ACC112 (cell line): ENCODE results near the gene SATB2.

ENCODE experiments used
- H2AFZ ChIP-seq: fragments of 200-600 bp; sonication (generic); one replicate; pipeline ENCODE4 v1.6.0; 2017; ENCODE audit warnings: antibody characterized with exemption, low read length; ENCODE audit not compliant: unreplicated experiment
- H3K27ac ChIP-seq: fragments of 200-600 bp; sonication (generic); 2 replicates; pipeline ENCODE4 v1.5.1; 2014; ENCODE audit warnings: low read depth, mild to moderate bottlenecking, antibody characterized with exemption, low read length, moderate library complexity
- H3K27me3 ChIP-seq: fragments of 200-600 bp; sonication (generic); 2 replicates; pipeline ENCODE4 v1.6.1; 2014; ENCODE audit warnings: mild to moderate bottlenecking, antibody characterized with exemption, low read length, moderate library complexity, mixed read lengths; ENCODE audit not compliant: insufficient read depth
- H3K36me3 ChIP-seq: fragments of 200-600 bp; sonication (generic); 2 replicates; pipeline ENCODE4 v1.6.1; 2016; ENCODE audit warnings: mild to moderate bottlenecking, antibody characterized with exemption, low read length, moderate library complexity, mixed read lengths; ENCODE audit not compliant: insufficient read depth
- H3K4me1 ChIP-seq: fragments of 200-600 bp; sonication (generic); one replicate; pipeline ENCODE4 v1.6.1; 2016; ENCODE audit warnings: low read length, mixed read lengths; ENCODE audit not compliant: insufficient read depth, unreplicated experiment, control insufficient read depth
- H3K4me3 ChIP-seq: fragments of 200-600 bp; sonication (generic); 2 replicates; pipeline ENCODE4 v1.5.1; 2014; ENCODE audit warnings: mild to moderate bottlenecking, low read depth, low read length
- H3K79me2 ChIP-seq: fragments of 200-600 bp; sonication (generic); one replicate; pipeline ENCODE4 v1.6.0; 2016; ENCODE audit warnings: low read length; ENCODE audit not compliant: control insufficient read depth, unreplicated experiment, insufficient read depth

The SATB2 gene

DNA sequence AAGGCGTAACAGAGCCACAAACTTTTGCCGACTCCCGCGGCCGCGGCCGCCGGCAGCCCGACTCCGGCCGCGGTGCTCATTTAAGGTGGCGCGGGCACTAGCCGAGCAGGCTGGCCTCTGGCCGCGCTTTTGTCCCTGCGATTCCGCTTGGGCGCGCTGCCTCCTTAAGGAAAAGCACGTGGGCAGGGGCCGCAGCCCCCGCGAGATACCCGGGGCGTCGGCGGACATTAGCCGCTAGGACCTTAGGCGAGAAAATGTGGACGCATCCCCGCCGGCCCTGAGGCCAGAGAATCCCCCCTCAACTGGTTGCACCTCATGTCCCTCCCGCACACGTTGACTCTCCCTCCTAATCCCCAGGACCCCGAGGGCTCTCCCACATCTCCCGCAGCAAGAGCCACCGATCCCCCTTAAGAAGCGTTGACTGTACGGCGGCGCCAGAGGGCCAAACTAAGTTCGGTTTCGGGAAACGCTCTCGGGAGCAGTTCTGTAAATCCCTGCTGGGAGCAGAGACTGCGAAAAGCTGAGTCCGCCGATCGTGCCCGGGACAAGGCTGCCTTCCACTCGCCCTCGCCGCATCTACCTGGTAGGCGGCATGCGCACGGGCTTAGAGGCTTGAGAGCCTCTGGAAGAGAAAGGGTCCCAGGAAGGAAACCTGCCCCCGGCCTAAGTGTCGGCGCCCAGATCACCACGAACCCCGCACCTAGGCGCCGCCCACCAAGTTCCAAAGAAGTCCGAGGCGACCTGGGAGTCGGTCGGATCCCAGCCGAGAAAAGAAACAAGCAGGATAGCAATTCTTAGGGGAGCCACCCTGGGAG, 1.8 kb upstream of the SATB2 start:
- Histone ChIP-seq H3K36me3 (no peaks in the 10 kb centered on the region), H3K79me2 (peaks cover 15% of the 10 kb centered on the region), H3K4me1 (peaks cover 9% of the 10 kb centered on the region), H3K27me3 (peaks cover 16% of the 10 kb centered on the region), H3K27ac (peak overlapping the region; percentile 59), H3K4me3 (peak overlapping the region; percentile 99), H2AFZ (peak overlapping the region; percentile 83)

DNA sequence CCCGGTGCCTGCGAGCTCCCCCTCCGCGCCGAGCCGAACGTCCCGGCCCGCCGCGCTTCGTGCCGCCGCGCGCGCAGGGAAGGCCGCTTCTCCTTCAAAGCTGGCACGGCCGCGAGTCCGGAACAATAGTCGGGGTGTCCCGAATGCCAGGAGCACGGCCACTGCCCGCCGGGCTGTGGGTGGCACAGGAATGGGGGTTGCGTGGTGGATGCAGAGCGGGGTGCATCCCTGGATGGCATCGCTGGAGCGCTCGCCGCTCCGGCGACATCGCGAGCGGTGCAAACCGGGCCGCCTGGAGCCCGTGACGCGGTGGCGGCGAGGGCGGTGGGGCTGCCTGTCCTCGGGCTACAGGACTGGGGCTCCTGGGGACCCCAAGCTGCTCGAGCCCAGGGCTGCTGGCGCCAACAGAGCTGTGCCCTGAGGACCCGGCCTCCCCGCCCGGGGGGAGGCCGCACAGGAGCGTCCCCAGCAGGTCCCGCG, 1.1 kb upstream of the SATB2 start:
- H3K27ac ChIP-seq = peak overlapping the region; percentile 59
- H3K36me3 ChIP-seq = no peaks in the 10 kb centered on the region
- peaks cover 19% of the 10 kb centered on the region for H3K79me2 ChIP-seq
- peaks cover 10% of the 10 kb centered on the region; the same call in 1 of the 2 replicates for H3K27me3 ChIP-seq
- H2AFZ ChIP-seq = peak overlapping the region; percentile 66
- peaks cover 5% of the 10 kb centered on the region for H3K4me1 ChIP-seq
- H3K4me3 ChIP-seq = peak overlapping the region; percentile 99

DNA sequence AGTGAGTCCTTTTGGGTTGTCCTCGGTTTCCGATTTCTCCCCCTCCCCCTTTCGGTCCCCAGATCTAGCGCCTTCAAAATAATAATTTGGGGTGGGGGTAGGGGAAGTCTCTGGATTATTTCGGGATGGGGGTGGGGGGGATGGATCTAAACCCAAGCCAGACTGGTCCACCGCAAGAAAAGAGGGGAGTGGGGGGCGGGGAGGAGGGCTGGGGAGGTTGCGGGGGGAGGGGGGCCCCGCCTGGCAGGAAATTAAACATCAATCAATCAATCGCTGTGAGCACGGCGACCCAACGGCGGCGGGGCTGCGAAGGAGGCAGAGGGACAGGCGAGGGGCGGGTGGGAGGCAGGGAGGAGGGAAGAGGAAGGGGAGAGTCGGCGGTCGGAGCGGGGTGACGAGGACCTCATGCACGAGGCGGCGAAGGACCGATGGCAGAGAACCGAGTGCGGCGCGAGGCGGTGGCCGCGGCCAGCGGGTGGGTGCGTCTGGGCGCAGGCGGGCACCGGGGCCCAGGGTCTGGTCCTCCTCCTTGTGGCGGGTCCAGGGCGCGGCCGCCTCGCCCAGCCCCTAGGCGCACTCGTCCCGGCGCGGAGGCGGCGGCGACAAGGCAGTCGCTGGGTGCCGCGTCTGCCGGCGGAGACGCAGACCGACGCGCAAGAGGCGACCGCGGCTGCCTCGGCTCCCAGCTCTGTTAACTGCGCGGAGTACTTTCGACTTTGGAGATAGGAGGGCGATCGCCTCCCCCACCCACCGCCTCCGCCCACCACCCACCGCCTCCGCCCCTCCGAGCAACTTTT, 468 bp upstream of the SATB2 start:
- Histone ChIP-seq H3K27me3 (peaks cover 7% of the 10 kb centered on the region; the same call in 1 of the 2 replicates), H3K36me3 (no peaks in the 10 kb centered on the region), H3K4me3 (peak overlapping the region; percentile 99), H3K4me1 (peaks cover 5% of the 10 kb centered on the region), H2AFZ (peak overlapping the region; percentile 66), H3K27ac (peak overlapping the region; percentile 59), H3K79me2 (peaks cover 19% of the 10 kb centered on the region)

DNA sequence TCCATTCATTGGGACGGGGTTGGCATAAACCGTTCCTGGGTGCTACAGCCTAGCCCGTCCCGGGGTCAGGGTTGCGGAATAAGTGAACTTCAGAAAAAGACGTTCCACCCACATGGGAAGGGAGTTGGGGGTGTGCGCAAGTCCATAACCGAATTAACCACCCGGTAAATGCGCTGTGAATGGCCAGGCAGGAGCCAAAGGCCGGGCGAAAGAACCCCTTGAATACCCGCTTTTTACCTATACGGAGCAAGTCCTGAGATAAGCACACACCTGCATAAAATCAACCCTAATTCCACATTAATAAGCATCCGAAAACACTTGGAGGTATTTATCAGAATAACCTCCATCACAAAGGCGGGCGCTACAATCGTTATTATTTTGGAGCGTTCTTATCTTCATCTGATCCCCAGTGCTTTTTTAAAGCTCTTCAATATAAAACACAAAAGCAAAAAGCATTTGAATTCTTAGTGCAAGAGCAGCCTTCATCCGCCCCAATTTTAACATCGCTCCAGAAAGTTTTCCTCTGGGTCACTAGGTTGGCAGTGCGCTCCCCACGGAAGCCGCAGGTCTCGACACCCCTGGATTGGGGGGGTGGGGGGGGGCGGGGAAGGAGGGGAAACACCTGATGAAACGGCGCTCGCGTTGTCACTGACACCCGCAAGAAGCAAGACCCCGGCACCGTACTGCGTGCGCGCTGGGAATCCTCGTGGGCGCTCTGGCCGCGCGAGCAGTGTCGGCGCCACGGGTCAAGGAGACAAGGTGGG, 1.2 kb downstream of the SATB2 start:
- peaks cover 13% of the 10 kb centered on the region for H3K4me1 ChIP-seq
- H3K79me2 ChIP-seq = peaks cover 21% of the 10 kb centered on the region
- H2AFZ ChIP-seq = peak overlapping the region; percentile 36
- H3K27me3 ChIP-seq = no peaks in the 10 kb centered on the region
- H3K4me3 ChIP-seq = peak overlapping the region; percentile 99
- H3K27ac ChIP-seq = no peak overlapping the region
- H3K36me3 ChIP-seq = no peaks in the 10 kb centered on the region

DNA sequence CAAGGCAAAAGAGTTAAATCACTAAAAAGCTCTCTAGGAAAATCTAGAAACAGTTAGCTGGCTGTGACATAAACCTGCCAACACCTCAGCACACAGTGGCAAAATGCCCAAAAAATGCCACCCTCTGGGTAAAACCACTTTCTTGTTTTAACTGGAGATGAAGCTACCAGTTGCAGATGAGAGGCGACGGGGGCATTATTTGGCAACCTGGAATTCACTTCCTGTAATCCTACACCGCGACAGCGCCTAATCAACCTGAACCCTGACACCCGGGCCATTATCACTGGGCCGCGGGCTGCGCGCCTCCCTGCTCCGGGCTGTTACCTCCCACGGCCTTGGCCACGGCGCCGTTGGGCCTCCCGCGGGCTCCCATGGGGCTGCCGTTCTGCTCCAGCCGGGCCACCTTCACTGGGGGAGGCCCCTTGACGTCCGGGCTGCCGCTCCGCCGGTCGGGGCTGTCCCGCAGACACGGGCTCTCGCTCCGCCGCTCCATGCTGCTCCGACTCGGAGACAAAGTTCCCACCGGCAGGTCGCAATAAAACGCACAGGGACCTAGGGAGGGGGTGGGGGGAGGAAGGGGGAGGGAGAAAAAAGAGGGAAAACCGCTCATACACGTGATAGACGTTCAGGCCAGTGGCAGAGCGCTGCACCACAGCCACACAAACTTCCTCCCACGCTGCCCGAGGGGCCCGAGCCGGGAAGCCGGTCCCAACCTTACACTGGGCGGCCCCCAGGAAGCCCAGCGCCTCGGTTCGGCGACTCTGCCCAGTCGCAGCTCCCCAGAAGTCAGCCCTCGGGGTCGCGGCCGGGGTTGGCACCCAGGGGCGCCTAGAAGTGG, 2.0 kb downstream of the SATB2 start:
- no peak overlapping the region for H3K27ac ChIP-seq
- H3K79me2 ChIP-seq = peaks cover 21% of the 10 kb centered on the region
- H3K27me3 ChIP-seq = no peaks in the 10 kb centered on the region
- peak overlapping the region; percentile 99 for H3K4me3 ChIP-seq
- H2AFZ ChIP-seq = peak overlapping the region; percentile 61
- peaks cover 13% of the 10 kb centered on the region for H3K4me1 ChIP-seq
- no peaks in the 10 kb centered on the region for H3K36me3 ChIP-seq

DNA sequence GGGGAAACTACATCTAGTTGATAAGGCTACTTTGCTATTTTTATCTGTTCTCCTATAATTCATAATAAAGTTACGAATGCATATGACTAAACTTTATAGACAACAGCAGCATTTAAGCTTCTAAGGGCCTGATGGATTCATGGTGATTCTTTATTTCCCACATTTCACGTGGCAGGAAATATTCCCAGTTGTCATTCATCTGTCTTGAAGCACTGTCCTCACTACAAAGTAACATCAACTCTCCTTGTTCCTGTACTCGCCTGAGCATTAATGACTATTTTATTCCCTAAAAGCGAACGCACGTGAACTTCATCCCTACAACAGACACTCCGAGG, 2.6 kb downstream of the SATB2 start:
- Histone ChIP-seq H3K4me3 (peak overlapping the region; percentile 99), H2AFZ (peak overlapping the region; percentile 61)

DNA sequence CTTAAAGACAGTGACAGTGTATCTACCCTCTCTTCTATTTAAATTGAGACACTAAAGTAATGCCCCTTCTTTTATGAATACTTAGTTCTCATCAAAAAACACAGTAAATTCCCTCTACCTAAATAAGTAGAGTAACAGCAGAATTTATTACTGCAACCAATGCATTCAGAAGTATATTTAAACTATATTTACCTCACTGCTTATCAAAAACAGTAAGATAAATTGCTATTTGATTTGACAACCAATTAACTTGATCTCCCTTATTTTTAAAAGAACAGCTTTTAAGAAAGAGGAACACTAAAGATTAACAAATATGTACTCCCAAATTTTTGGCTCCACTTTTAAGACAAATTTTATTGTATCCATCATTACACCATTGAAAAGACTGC, 4.8 kb downstream of the SATB2 start:
- Histone ChIP-seq H3K27ac (no peak overlapping the region), H3K27me3 (no peaks in the 10 kb centered on the region), H2AFZ (peak overlapping the region; percentile 23), H3K4me1 (peaks cover 13% of the 10 kb centered on the region), H3K4me3 (no peak overlapping the region), H3K36me3 (no peaks in the 10 kb centered on the region), H3K79me2 (peaks cover 21% of the 10 kb centered on the region)

More for the DNA sequence above, 2.6 kb downstream of the SATB2 start:
- peaks cover 13% of the 10 kb centered on the region for H3K4me1 ChIP-seq
- H3K79me2 ChIP-seq = peaks cover 21% of the 10 kb centered on the region
- H3K36me3 ChIP-seq = no peaks in the 10 kb centered on the region
- H3K27ac ChIP-seq = no peak overlapping the region
- no peaks in the 10 kb centered on the region for H3K27me3 ChIP-seq

DNA sequence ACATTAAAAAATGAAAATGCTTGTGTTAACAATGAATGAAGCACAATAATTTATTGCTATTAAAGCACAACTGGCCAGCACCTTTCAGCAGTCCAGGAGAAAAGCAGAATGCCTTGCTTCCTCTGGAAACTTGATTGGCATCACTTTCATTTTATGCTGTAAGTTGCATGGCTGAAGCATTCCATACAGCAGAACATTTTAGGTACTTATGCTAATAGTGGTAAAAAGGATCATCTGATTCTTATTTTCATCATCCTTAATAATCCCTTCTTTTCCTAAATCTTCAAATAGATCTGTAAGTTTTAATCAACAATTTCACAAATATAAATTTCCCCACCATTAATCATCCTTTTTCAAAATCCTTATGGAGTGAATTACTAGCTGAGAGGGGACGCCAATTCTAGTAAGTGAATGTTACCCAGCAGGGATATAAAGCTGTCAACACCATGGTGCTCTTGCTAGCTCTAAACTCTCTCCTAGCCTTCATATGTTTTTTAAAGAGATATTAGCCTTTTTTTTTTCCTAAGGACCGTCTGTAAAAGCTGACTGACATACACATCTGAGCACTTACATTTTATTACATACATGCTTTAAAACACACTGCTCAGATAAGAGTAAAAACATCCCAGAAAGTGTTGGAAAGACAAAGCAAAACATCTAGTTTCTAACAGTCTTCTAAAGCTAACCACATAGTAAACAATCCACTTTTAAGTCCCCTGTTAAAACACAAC, 5.3 kb downstream of the SATB2 start:
- H3K4me3 ChIP-seq = no peak overlapping the region
- peaks cover 21% of the 10 kb centered on the region for H3K79me2 ChIP-seq
- no peak overlapping the region for H3K27ac ChIP-seq
- peak overlapping the region; percentile 23 for H2AFZ ChIP-seq
- H3K27me3 ChIP-seq = no peaks in the 10 kb centered on the region
- H3K4me1 ChIP-seq = peaks cover 13% of the 10 kb centered on the region
- H3K36me3 ChIP-seq = no peaks in the 10 kb centered on the region

DNA sequence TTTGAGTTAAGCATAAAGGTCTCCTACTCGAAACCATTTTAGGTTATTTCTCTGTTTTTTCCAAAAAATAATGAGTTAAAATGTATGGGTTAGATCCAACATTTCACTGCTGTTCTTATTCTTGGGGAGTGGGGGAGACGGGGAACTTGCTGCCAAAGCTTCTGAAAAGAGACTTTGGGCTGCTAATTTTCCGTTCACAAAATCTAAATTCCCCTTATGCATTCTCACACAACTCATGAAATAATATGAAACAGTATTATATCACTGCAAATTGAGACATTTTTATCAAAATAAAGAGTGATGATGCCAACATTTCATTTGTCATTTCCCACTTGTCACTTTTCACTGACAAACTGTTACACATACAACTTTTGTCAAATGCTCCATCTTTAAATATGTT, 7.8 kb downstream of the SATB2 start:
- Histone ChIP-seq H3K4me1 (peaks cover 7% of the 10 kb centered on the region), H3K36me3 (no peaks in the 10 kb centered on the region), H2AFZ (no peak overlapping the region), H3K4me3 (no peak overlapping the region), H3K27ac (no peak overlapping the region), H3K79me2 (peaks cover 9% of the 10 kb centered on the region), H3K27me3 (no peaks in the 10 kb centered on the region)
